ENCODE data around the gene MBD1.
"Not testable (repeated sequence)": the region's sequence is repeated elsewhere in the genome, so short reads cannot be mapped to it uniquely, and the experiment has no call there.

The MBD1 gene

GRCh38 chr18:50281295-50281971, at the start of gene MBD1:
MBD1 (minus strand) TSS chr18:50281523; CDS start chr18:50279992, 1,531 bp downstream.
- intact Hi-C loops (cut with DNase I), result loop anchor here (5.0 kb wide), 1 partner anchor 96 kb away; the partner anchor contains the start of gene SKA1
- peak; percentile 94 to 99 (median 98) for DNase-seq

GRCh38 chr18:50330176-50330575, 48.9 kb upstream of the MBD1 start:
- no peak for DNase-seq
- intact Hi-C loops (cut with DNase I), result no loop called here

GRCh38 chr18:50327983-50328382, 46.7 kb upstream of the MBD1 start:
- intact Hi-C loops (cut with DNase I), result no loop called here
- DNase-seq, result no peak

GRCh38 chr18:50320719-50321118, 39.4 kb upstream of the MBD1 start:
- intact Hi-C loops (cut with DNase I), result no loop called here
- no peak for DNase-seq

GRCh38 chr18:50315100-50315871, 34.0 kb upstream of the MBD1 start:
- intact Hi-C loops (cut with DNase I), result no loop called here

GRCh38 chr18:50313873-50314460, 32.6 kb upstream of the MBD1 start:
- no peak for DNase-seq
- intact Hi-C loops (cut with DNase I), result no loop called here

More at GRCh38 chr18:50315100-50315871, 34.0 kb upstream of the MBD1 start:
- no peak for DNase-seq

- no peak for DNase-seq
- intact Hi-C loops (cut with DNase I), result no loop called here
These were observed 31.8 kb upstream of the MBD1 start for GRCh38 chr18:50313031-50313607.

- intact Hi-C loops (cut with DNase I), result no loop called here
- DNase-seq, result no peak
These were observed 31.1 kb upstream of the MBD1 start for GRCh38 chr18:50312296-50313030.

GRCh38 chr18:50311650-50312049, 30.3 kb upstream of the MBD1 start:
- no peak for DNase-seq

GRCh38 chr18:50310080-50310479, 28.8 kb upstream of the MBD1 start:
- DNase-seq, result no peak
- intact Hi-C loops (cut with DNase I), result no loop called here

More at GRCh38 chr18:50311650-50312049, 30.3 kb upstream of the MBD1 start:
- intact Hi-C loops (cut with DNase I), result no loop called here

- DNase-seq; intact Hi-C loops (cut with DNase I): not testable (repeated sequence)
These were observed 27.5 kb upstream of the MBD1 start for GRCh38 chr18:50308851-50309250.

GRCh38 chr18:50307738-50308470, 26.6 kb upstream of the MBD1 start:
- peak; percentile 82 to 95 (median 90) for DNase-seq
- intact Hi-C loops (cut with DNase I), result no loop called here

- no peak for DNase-seq
- intact Hi-C loops (cut with DNase I), result no loop called here
These were observed 26.0 kb upstream of the MBD1 start for GRCh38 chr18:50307400-50307737.

- intact Hi-C loops (cut with DNase I), result no loop called here
- DNase-seq, result no peak
These were observed 25.6 kb upstream of the MBD1 start for GRCh38 chr18:50306944-50307343.

- DNase-seq, result no peak
- intact Hi-C loops (cut with DNase I), result no loop called here
These were observed 19.8 kb upstream of the MBD1 start for GRCh38 chr18:50301074-50301473.

GRCh38 chr18:50299626-50300388, 18.5 kb upstream of the MBD1 start:
- intact Hi-C loops (cut with DNase I), result no loop called here
- no peak for DNase-seq

- intact Hi-C loops (cut with DNase I), result no loop called here
- DNase-seq, result no peak
These were observed 17.3 kb upstream of the MBD1 start for GRCh38 chr18:50298443-50299284.

All from head of caudate nucleus (tissue), 42 donors.